K562 (cell line): Measurements from ENCODE around the gene CHCHD1. TPM values are rescaled to one million over a fixed set of nuclear protein-coding genes. Genes with fewer than 3 reads are reported as not detected.

Experiments used
- BCL6 ChIP-seq: fragments of 250-450 bp; sonication (Bioruptor Pico); IDR thresholded peaks from 2 replicates; pipeline ENCODE4 v1.4.0; 2020
- HDGF ChIP-seq: fragments of 450-650 bp; IDR thresholded peaks from 2 replicates; pipeline ENCODE4 v1.6.1; 2016
- MAX ChIP-seq: sonication (generic); formaldehyde crosslinking; IDR thresholded peaks from 2 replicates; pipeline ENCODE4 v1.9.0; 2022; ENCODE audit warnings: mild to moderate bottlenecking, missing genetic modification reagents
- NEUROD1 ChIP-seq: fragments of 150-350 bp; IDR thresholded peaks from 2 replicates; pipeline ENCODE4 v1.6.1; 2014; ENCODE audit warnings: borderline replicate concordance, low read length, low read depth; ENCODE audit not compliant: partially characterized antibody
- NR0B1 ChIP-seq: fragments of 450-650 bp; IDR thresholded peaks from one replicate; pipeline ENCODE4 v1.6.1; 2018; ENCODE audit warnings: mild to moderate bottlenecking, moderate library complexity; ENCODE audit not compliant: partially characterized antibody
- NRF1 ChIP-seq, 2 experiments: fragments of 450-650 bp; IDR thresholded peaks in 1 of 2; conservative IDR thresholded peaks in 1 of 2; 2 replicates each; pipeline ENCODE4 v1.6.1; 2014; ENCODE audit warnings: mild to moderate bottlenecking in 2 of 2
- POLR2AphosphoS5 ChIP-seq: IDR thresholded peaks from 2 replicates; pipeline ENCODE4 v1.6.1; 2011; ENCODE audit warnings: mild to moderate bottlenecking, low read depth, low read length, moderate library complexity; ENCODE audit not compliant: control insufficient read depth, insufficient read depth
- RBM34 ChIP-seq: fragments of 200-400 bp; formaldehyde crosslinking; IDR thresholded peaks from 2 replicates; pipeline ENCODE4 v1.6.1; 2018; ENCODE audit warnings: low read length, borderline replicate concordance; ENCODE audit not compliant: insufficient read depth
- RFX7 ChIP-seq: fragments of 250-450 bp; sonication (Bioruptor Pico); IDR thresholded peaks from 2 replicates; pipeline ENCODE4 v1.5.1; 2021; ENCODE audit warnings: mild to moderate bottlenecking
- RREB1 ChIP-seq: fragments of 250-450 bp; sonication (Bioruptor Pico); IDR thresholded peaks from 2 replicates; pipeline ENCODE4 v1.4.0; 2020
- ZNF133 ChIP-seq: fragments of 250-450 bp; sonication (Bioruptor Pico); IDR thresholded peaks from 2 replicates; pipeline ENCODE4 v1.4.0; 2020; ENCODE audit warnings: mild to moderate bottlenecking
- ZNF143 ChIP-seq: sonication (generic); formaldehyde crosslinking; IDR thresholded peaks from 2 replicates; pipeline ENCODE4 v1.9.0; 2022; ENCODE audit warnings: mild to moderate bottlenecking, missing genetic modification reagents
- ZNF583 ChIP-seq: fragments of 250-450 bp; sonication (Bioruptor Pico); IDR thresholded peaks from 2 replicates; pipeline ENCODE4 v1.4.0; 2020
- ZNF644 ChIP-seq: fragments of 200-800 bp; sonication (Bioruptor generic); IDR thresholded peaks from 2 replicates; pipeline ENCODE4 v1.6.1; 2016; ENCODE audit warnings: low read depth, missing genetic modification characterization, missing compliant biosample characterization
- polyA plus RNA-seq, 8 experiments: library from polyadenylated mRNA; depleted of rRNA in 4 of 8; stranded (reverse) in 5 of 8; unstranded in 3 of 8; fragments of >200 nt; fragmentation: Nextera tagmentation in 2 of 8; fragmentation: Illumina TruSeq in 1 of 8; extraction: Ambion mirVana in 2 of 8; extraction: Trizol in 1 of 8; gene quantifications; 2 replicates each; pipeline versions ENCODE4 v1.2.1 to v1.2.3, GENCODE V29; 2011 to 2014; ENCODE audit warnings: inconsistent platforms in 1 of 8, missing spikeins in 1 of 8
- total RNA-seq, 7 experiments: library from RNA; depleted of rRNA in 6 of 7; stranded (reverse); fragments of >200 nt in 6 of 7; fragmentation: Illumina TruSeq in 2 of 7; extraction: Trizol in 2 of 7; gene quantifications; 2 replicates each; pipeline versions ENCODE4 v1.2.1 to v1.2.3, GENCODE V29; 2011 to 2021; ENCODE audit warnings: low replicate concordance in 1 of 7
- TF ChIP-seq, protein P1 (sequence below): sonication (generic); formaldehyde crosslinking; IDR thresholded peaks from 2 replicates; pipeline ENCODE4 v1.5.0; 2020; ENCODE audit warnings: missing genetic modification reagents

Gene CHCHD1
- total and polyA plus RNA-seq, 9 of the 15 experiments (the other 6 are each of a cell fraction or from before 2014, with no cell fraction given) = 52.9 to 126 (median 83.4) TPM

DNA sequence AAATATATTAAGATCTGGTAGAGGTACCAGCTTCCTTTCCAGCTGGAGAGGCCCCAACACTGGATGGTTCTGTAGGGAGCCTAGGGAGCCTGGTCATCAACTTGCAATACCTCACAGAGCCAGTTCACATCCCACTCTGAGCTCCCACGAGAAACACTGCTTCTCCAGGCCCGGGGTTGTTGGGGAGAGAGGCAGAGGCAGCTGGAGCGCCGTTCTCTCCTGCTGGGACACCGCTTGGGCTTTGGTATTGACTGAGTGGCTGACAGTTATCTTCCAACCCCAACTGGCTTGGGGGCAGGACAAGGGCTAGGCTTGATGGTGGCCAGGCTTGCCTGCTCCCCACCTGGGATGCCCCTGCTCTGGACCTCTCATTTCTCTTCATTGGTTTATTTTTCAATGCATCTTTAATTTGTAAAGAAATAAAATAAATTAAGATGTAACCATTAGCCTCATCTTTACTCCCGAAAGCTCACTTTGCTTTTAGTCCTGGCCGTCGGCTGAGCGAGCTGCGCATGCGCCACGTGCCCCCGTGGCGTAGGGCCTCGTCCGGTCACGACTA lies 10.0 kb upstream of the CHCHD1 start (continued):
- TF ChIP-seq NR0B1 (no peak), POLR2AphosphoS5 (no peak), NEUROD1 (no peak), MAX (no peak), RFX7 (0 out of 2 replicates have a peak, but pooled peaks have one; percentile 35), NRF1 (conservative IDR thresholded peaks at IDR 0.05 in 1 of 2, IDR thresholded peaks at IDR 0.05 in 1 of 2) (peak; percentile 99), HDGF (peak; percentile 62; the same call in 1 of the 2 replicates), ZNF583 (CRISPR knock-in tag) (no peak), ZNF644 (tag) (no peak), ZNF133 (CRISPR knock-in tag) (0 out of 2 replicates have a peak, but pooled peaks have one; percentile 30), RREB1 (CRISPR knock-in tag) (no peak), ZNF143 (CRISPR knock-in tag) (no peak), BCL6 (CRISPR knock-in tag) (0 out of 2 replicates have a peak, but pooled peaks have one; percentile 22), RBM34 (no peak)
- TF ChIP-seq, protein P1, sequence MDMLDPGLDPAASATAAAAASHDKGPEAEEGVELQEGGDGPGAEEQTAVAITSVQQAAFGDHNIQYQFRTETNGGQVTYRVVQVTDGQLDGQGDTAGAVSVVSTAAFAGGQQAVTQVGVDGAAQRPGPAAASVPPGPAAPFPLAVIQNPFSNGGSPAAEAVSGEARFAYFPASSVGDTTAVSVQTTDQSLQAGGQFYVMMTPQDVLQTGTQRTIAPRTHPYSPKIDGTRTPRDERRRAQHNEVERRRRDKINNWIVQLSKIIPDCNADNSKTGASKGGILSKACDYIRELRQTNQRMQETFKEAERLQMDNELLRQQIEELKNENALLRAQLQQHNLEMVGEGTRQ (CRISPR knock-in tag) = peak; percentile 32; the same call in 1 of the 2 replicates
